Kidney glomerular epithelial cell (primary cell): ENCODE results near the gene SETD6.

Source experiments
- DNase-seq: peaks from one replicate; lab custom pipeline; 2025; lab: John Stamatoyannopoulos, UW

SETD6 gene

GRCh38 chr16:58508671-58509251 lies 6.6 kb upstream of the SETD6 start:
- DNase-seq, result no peak

GRCh38 chr16:58509256-58510096 lies 5.8 kb upstream of the SETD6 start:
- DNase-seq, result no peak

GRCh38 chr16:58510097-58510775 lies 5.1 kb upstream of the SETD6 start:
- DNase-seq, result no peak

DNA sequence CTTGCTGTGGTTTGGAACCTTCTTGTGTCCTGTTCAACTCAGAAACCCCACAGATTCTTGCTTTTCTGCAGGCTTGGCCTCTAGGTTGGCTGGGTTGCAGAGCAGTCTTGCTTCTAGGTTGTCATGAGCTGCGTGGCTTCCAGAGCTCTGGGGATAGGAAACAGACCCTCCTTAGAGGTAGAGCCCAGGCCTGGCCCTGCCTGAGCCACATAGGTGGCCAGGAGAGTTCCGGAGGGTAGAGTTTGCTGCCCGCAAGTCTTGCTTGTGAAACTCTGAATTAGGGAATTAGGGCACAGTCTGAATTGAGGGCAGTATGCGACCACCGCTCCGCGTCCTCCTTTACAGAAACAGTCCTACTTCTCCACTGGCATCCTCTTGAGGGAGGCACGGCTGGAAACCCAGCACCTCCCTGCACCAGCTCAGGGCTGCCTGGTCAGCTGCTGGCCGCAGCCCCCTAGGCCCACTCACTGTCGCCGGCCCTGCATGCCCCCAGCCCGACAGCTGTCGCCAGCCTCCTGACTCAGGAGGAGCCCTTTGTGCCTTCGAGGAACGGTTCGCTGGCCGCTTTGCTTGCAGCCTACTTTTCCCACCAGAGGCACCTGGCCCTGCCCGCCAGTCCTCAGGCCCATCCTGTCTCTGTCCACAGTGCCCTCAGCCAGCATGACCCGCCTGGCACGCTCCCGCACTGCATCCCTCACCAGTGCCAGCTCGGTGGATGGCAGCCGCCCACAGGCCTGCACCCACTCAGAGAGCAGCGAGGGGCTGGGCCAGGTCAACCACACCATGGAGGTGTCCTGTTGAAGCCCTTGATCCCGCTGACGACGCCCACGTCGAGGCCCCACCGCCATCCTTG lies 4.3 kb upstream of the SETD6 start:
- no peak for DNase-seq

- peak; percentile 48 for DNase-seq
These were observed 3.1 kb upstream of the SETD6 start for GRCh38 chr16:58511933-58512815.

DNA sequence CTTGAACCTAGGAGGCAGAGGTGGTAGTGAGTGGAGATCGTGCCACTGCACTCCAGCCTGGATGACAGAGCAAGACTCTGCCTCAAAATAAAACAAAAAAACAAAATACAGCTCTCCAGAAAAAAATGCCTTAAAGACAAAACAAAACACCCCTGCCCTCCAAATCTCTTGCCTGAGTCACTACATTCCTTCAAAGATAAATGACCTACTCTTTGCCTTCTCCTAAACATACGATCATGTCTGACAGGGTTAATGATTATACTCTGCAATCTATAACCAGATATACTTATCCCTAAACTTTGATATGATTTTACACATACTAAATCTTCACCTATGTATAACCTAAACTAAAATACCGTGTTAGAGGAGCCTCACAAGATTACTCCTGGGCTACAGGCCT lies 1.4 kb upstream of the SETD6 start:
- DNase-seq, result no peak

DNA sequence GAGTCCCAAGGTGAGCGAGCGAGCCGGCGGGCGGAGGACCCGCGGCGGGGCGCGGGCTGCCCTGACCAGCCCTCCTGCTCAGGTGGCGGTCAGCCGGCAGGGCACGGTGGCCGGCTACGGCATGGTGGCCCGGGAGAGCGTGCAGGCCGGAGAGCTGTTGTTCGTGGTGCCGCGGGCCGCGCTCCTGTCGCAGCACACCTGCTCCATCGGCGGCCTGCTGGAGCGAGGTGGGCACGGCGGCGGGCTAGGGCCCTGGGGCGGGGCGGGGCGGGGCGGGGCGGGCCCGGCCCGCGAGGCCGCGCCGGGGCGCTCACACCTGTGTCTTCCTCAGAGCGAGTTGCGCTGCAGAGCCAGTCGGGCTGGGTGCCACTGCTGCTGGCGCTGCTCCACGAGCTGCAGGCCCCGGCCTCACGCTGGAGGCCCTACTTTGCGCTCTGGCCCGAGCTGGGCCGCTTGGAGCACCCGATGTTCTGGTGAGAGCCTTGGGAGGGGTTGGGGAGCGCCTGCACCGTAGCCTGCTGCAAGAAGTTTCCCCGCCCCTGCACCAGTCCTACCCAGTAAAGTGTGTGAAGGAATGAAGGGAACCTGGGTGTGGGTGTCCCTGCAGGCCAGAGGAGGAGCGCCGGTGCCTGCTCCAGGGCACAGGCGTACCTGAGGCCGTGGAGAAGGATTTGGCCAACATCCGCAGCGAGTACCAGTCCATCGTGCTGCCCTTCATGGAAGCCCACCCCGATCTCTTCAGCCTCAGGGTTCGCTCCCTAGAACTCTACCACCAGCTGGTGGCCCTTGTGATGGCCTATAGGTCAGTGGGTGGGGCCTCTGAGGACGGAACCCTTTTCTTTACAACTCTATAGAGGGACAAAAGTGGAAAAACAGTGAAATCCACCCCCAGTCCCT lies 802 bp downstream of the SETD6 start:
- DNase-seq, result no peak

DNA sequence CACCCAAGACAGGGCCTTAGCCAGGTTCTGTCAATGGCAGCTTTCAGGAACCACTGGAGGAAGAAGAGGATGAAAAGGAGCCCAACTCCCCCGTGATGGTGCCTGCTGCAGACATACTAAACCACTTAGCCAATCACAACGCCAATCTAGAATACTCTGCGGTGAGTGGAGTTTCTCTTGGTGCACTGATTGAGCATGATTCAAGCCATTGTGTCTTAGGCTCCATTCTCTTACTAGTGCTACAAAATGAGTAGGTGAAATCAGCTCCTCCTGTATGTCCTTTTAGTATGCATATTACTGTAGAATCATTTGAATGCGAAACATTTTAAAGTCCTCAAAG lies 1.4 kb downstream of the SETD6 start:
- DNase-seq, result no peak

- DNase-seq, result no peak
These were observed 3.0 kb downstream of the SETD6 start for GRCh38 chr16:58518083-58518979.

GRCh38 chr16:58518980-58519368 lies 3.7 kb downstream of the SETD6 start:
- DNase-seq, result no peak

DNA sequence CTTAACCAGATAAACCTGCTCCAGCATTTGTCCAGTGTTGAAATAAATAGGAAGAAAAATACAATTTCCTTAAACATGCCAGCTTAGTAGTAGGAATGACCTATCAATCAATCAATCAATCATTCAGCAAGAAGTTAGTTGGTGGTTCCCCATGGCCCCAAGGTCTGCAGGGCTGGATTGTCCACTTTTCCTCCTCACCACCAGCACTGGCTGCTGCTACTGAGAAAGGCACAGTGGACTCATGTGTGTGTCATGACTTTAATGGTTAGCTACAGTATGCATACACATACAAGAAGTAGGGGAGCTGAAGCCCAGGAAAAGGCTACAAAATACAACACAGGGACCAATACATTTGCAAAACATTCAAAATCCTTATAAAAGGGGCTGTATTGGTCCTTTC lies 4.4 kb downstream of the SETD6 start:
- DNase-seq, result no peak

- no peak for DNase-seq
These were observed 14.9 kb downstream of the SETD6 start for GRCh38 chr16:58530179-58530578.

GRCh38 chr16:58532414-58532813 lies 17.1 kb downstream of the SETD6 start:
- no peak for DNase-seq

- DNase-seq, result no peak
These were observed 18.6 kb downstream of the SETD6 start for GRCh38 chr16:58533751-58534470.

DNA sequence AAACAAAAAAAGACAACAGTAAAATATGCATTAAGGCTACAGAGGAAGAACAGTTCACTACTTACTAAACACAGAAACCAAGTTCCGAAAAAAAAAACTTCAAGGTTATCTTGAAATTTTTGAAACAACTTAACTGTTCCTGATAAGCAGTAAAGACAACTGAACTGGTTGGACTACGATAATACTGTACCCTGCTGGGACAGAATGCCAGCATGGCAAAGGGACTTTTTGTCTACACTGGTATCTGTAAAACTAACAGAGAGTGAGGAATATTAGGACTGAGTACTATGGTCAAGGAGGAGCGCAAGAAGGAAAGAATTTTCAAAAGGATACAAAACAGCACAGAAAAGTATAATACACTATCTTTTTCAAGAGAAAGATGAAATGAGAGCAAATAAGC lies 19.8 kb downstream of the SETD6 start:
- DNase-seq, result no peak

DNA sequence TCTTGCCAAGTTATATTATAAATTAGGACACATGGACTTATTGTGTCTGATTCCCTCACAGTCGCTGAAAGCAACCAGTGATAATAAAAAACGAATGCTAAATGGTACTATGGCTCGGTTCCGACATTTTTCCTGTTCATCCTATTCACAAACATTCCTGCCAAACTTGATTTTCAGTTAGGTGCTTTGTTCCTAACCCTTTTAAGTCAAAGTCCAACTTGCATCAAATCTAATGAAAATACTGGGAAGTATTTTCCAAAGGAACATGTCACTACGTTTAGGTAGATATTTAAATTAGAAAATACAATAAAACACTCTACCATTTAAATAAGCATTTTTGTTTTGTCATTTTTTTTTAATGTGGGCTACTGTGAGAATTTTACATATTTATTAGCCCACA lies 21.0 kb downstream of the SETD6 start:
- DNase-seq, result no peak

DNA sequence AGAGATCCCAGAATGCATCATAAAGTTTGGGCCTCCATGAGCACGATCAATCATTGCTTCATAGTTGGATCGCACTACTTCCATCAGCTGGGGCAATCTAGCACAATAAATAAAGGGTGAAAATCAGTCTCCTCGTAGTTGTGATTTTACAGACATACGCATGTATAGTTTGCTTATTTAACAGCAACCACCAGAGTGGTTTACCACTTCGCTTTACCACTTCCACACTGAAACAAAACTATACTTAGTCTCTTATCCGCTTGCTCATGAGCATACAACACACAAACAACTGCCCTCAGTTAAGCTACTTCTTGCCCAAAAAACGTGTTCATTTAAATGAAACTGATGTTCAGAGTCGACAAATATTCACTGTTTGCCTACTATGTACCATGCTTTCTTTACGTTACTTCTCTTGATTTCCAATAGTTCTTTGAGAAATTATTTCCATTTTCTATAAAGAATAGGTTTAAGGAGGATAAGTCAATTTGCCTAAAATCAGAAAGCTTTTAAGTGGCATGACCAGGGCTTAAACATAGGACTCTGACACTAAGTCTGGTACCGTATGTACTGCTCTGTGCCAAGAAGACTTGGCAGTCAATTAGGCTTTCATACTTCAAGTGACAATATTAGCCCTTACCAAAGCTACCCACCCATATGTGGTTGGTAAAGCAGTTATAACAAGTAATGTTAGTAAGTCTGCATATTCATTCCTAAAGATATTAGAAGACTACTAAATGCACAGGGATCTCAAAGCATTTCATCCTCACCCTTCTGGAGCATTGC lies 22.0 kb downstream of the SETD6 start:
- DNase-seq, result no peak

DNA sequence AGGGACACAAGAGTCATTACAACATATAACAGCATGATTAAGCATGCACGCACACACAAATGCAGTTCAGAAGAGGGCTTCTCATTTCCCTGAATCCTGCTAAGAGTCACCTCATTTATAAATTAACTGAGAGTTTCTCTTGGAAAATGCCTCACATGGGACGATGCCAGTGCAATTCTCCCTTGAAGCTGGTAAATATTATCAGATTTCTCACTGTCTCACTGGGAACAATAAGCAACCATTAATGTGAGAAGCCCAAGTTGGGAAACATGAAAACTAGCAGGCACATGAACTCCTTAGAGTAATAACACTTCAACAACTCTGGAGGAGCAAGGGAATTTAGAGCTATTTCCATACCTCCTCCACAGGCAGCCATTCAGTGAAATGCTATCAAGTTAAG lies 26.4 kb downstream of the SETD6 start:
- no peak for DNase-seq
